Endothelial cell of umbilical vein (primary cell): ENCODE results near the gene TMEM150C. TPM values are rescaled to one million over a fixed set of nuclear protein-coding genes. Genes with fewer than 3 reads are reported as not detected.

Experiments used
- BruUV-seq: library from RNA; stranded (reverse); fragments of 400-500 nt; replicated peaks from 2 replicates; lab custom pipeline; 2021; lab: Mats Ljungman, UMichigan
- CTCF ChIA-PET: fragments of 300-600, 350-600 bp; sonication (Branson Sonifier 250); formaldehyde crosslinking; loops from one replicate; lab custom pipeline; 2021; ENCODE audit warnings: antibody characterized with exemption, inconsistent platforms; lab: Charles Lee
- POLR2A ChIA-PET: fragments of 300-600, 350-600 bp; sonication (Branson Sonifier 250); formaldehyde crosslinking; loops from one replicate; lab custom pipeline; 2021; ENCODE audit warnings: antibody characterized with exemption, inconsistent platforms; lab: Charles Lee
- DNase-seq: peaks from one replicate; pipeline ENCODE4 v3.0.0-alpha.2; 2011; ENCODE audit warnings: low read depth, low spot score
- FAIRE-seq: peaks from 2 replicates; lab custom pipeline; 2011; peaks lifted over from hg19 to GRCh38; lab: Jason Lieb, UNC
- H2AFZ ChIP-seq: 2 replicates; pipeline ENCODE4 v1.6.0; 2012; ENCODE audit warnings: low read depth, low read length, control low read depth, inconsistent platforms
- H3K27ac ChIP-seq: 2 replicates; pipeline ENCODE4 v1.5.1; 2011; ENCODE audit warnings: low read depth, mild to moderate bottlenecking, control low read depth, low read length, moderate library complexity; ENCODE audit not compliant: insufficient read depth
- H3K27me3 ChIP-seq, 2 experiments: 2 replicates each; pipeline versions ENCODE4 v1.6.0 to v1.6.1; 2011; ENCODE audit warnings: low read length in 2 of 2, mixed read lengths in 1 of 2; ENCODE audit not compliant: control insufficient read depth in 2 of 2, insufficient read depth in 2 of 2
- H3K36me3 ChIP-seq, 2 experiments: 2 replicates in 1 of 2; 3 replicates in 1 of 2; pipeline ENCODE4 v1.5.1; 2011; ENCODE audit warnings: low read length in 2 of 2, mild to moderate bottlenecking in 1 of 2, moderate library complexity in 1 of 2; ENCODE audit not compliant: control insufficient read depth in 2 of 2, insufficient read depth in 2 of 2; ENCODE audit errors: extremely low read depth in 1 of 2
- H3K4me1 ChIP-seq: 3 replicates; pipeline ENCODE4 v1.5.1; 2011; ENCODE audit warnings: mild to moderate bottlenecking, low read length; ENCODE audit not compliant: control insufficient read depth, insufficient read depth; ENCODE audit errors: extremely low read depth
- H3K4me2 ChIP-seq: 2 replicates; pipeline ENCODE4 v1.6.1; 2011; ENCODE audit warnings: low read length, control low read depth, mixed read lengths; ENCODE audit not compliant: insufficient read depth
- H3K4me3 ChIP-seq, 3 experiments: fragments of 200-600 bp in 1 of 3; sonication (generic), shearing (Covaris generic) in 1 of 3; replicated peaks in 1 of 3; 2 replicates each; pipeline ENCODE4 v1.5.1; 2011 to 2016; ENCODE audit warnings: control low read depth in 3 of 3, low read length in 3 of 3, mild to moderate bottlenecking in 2 of 3, inconsistent platforms in 1 of 3, low read depth in 1 of 3, moderate library complexity in 1 of 3; ENCODE audit not compliant: insufficient read depth in 1 of 3
- H3K79me2 ChIP-seq: 2 replicates; pipeline ENCODE4 v1.6.0; 2012; ENCODE audit warnings: low read length, inconsistent platforms; ENCODE audit not compliant: control insufficient read depth, insufficient read depth
- H3K9ac ChIP-seq: replicated peaks from 2 replicates; pipeline ENCODE3; 2011; ENCODE audit warnings: low read length, control low read depth; ENCODE audit not compliant: insufficient read depth; ENCODE audit errors: extremely low read depth
- H3K9me1 ChIP-seq: replicated peaks from 3 replicates; pipeline ENCODE4 v1.6.0; 2011; ENCODE audit warnings: mild to moderate bottlenecking, low read length; ENCODE audit not compliant: control insufficient read depth, insufficient read depth; ENCODE audit errors: extremely low read depth
- H3K9me3 ChIP-seq: replicated peaks from 2 replicates; pipeline ENCODE4 v1.5.1; 2012; ENCODE audit warnings: low read length, inconsistent platforms; ENCODE audit not compliant: control insufficient read depth, insufficient read depth
- H4K20me1 ChIP-seq: replicated peaks from 2 replicates; pipeline ENCODE3; 2011; ENCODE audit warnings: mild to moderate bottlenecking, low read length; ENCODE audit not compliant: control insufficient read depth, insufficient read depth; ENCODE audit errors: extremely low read depth
- CTCF ChIP-seq, 2 donors: IDR thresholded peaks; 1 replicate in 1 of 2; 2 replicates in 1 of 2; pipeline ENCODE4 v1.5.1; 2011; ENCODE audit warnings: low read length in 2 of 2, mild to moderate bottlenecking in 2 of 2, moderate library complexity in 2 of 2, control low read depth in 1 of 2, inconsistent platforms in 1 of 2, low read depth in 1 of 2; ENCODE audit not compliant: insufficient read depth in 1 of 2; ENCODE audit errors: extremely low read depth in 1 of 2
- EZH2 ChIP-seq: IDR thresholded peaks from 2 replicates; pipeline ENCODE4 v1.6.1; 2012; ENCODE audit warnings: borderline replicate concordance, low read depth, mild to moderate bottlenecking, moderate library complexity, low read length, inconsistent platforms; ENCODE audit not compliant: severe bottlenecking
- FOS ChIP-seq: IDR thresholded peaks from 2 replicates; pipeline ENCODE4 v1.6.1; 2011; ENCODE audit warnings: mild to moderate bottlenecking, low read length, moderate library complexity, borderline replicate concordance; ENCODE audit not compliant: insufficient read depth
- GATA2 ChIP-seq: IDR thresholded peaks from 2 replicates; pipeline ENCODE4 v1.7.0; 2011; ENCODE audit warnings: low read depth, mild to moderate bottlenecking, moderate library complexity, mixed read lengths, low read length; ENCODE audit not compliant: insufficient read length, insufficient read depth
- JUN ChIP-seq: IDR thresholded peaks from 2 replicates; pipeline ENCODE4 v1.6.1; 2011; ENCODE audit warnings: borderline replicate concordance, low read depth; ENCODE audit not compliant: insufficient read length, insufficient read depth
- MYC ChIP-seq: IDR thresholded peaks from one replicate; pipeline ENCODE4 v1.6.1; 2011; ENCODE audit warnings: mild to moderate bottlenecking, low read depth, low read length
- POLR2A ChIP-seq: IDR thresholded peaks from 2 replicates; pipeline ENCODE4 v1.6.1; 2012; ENCODE audit warnings: low read depth, mild to moderate bottlenecking, control low read depth, low read length
- dilution Hi-C: fragments of 300-500 bp; cut with MboI; formaldehyde crosslinking; loops from one replicate; pipeline ENCODE4 v1.15.0; 2019; ENCODE audit warnings: low sequenced_read_pairs; ENCODE audit not compliant: extremely low pct_ligation_motif_present
- intact Hi-C: fragments of 100-400 bp; cut with micrococcal nuclease; formaldehyde crosslinking; loops from one replicate; pipeline ENCODE4 v1.10.0; 2022
- polyA plus RNA-seq, 4 experiments: library from polyadenylated mRNA; depleted of rRNA in 3 of 4; stranded (reverse) in 3 of 4; unstranded in 1 of 4; fragments of >200 nt; gene quantifications; 2 replicates each; pipeline versions ENCODE4 v1.2.1 to v1.2.3, GENCODE V29; 2011 to 2012; ENCODE audit warnings: missing spikeins in 1 of 4
- total RNA-seq: library from RNA; stranded (reverse); gene quantifications from 2 replicates; pipeline ENCODE4 v1.2.3, GENCODE V29; 2021

TMEM150C gene
- total and polyA plus RNA-seq, 2 donors (not counting 3 experiments of a cell fraction or from before 2014, with no cell fraction given) = 4.1 to 6.6 TPM

GRCh38 chr4:82594456-82594855 lies 32.7 kb upstream of the TMEM150C start:
- DNase-seq (no peak), FAIRE-seq (no peak)
- dilution Hi-C loops (no loop called here), intact Hi-C loops (no loop called here)
- Histone ChIP-seq H3K4me2 (no peak overlapping the region), H2AFZ (no peak overlapping the region), H3K9me1 (no peaks in the 10 kb centered on the region), H3K9me3 (no peaks in the 10 kb centered on the region), H3K4me3 (no peak overlapping the region), H4K20me1 (no peaks in the 10 kb centered on the region), H3K27ac (no peak overlapping the region), H3K9ac (no peak overlapping the region), H3K4me1 (no peaks in the 10 kb centered on the region), H3K36me3 (no peaks in the 10 kb centered on the region), H3K79me2 (no peaks in the 10 kb centered on the region), H3K27me3 (peaks cover 21 to 26% of the 10 kb centered on the region in 2 experiments)
- POLR2A ChIA-PET = no interaction called here
- BruUV-seq = no TSS peak
- no peak for TF ChIP-seq FOS
- no peak for TF ChIP-seq JUN
- TF ChIP-seq CTCF (IDR thresholded peaks at IDR 0.05; ENCODE audit: extremely low read depth in 1 of 2, insufficient read depth in 1 of 2, low read depth in 1 of 2, low read length in 2 of 2) = no peak
- TF ChIP-seq GATA2 = no peak
- no peak for TF ChIP-seq MYC
- no peak for TF ChIP-seq POLR2A
- TF ChIP-seq EZH2 = no peak
- CTCF ChIA-PET = interaction anchor here (1.0 to 1.5 kb wide), 2 partner anchors 16 to 132 kb away, joined by 3 to 4 read pairs; no protein-coding TSS in a partner anchor
